HG02852 (cell line): ENCODE data around the gene FMN2.
"Not testable (repeated sequence)": the region's sequence is repeated elsewhere in the genome, so short reads cannot be mapped to it uniquely, and the experiment has no call there.

Source experiments
- ATAC-seq: cut with Tn5 transposase; IDR thresholded peaks from one replicate; pipeline ENCODE4 v1.9.1; 2021; ENCODE audit warnings: mild to moderate bottlenecking, moderate library complexity; ENCODE audit not compliant: unreplicated experiment

The FMN2 gene

GRCh38 chr1:240134596-240134995, 42.9 kb downstream of the FMN2 start:
- no peak for ATAC-seq

DNA sequence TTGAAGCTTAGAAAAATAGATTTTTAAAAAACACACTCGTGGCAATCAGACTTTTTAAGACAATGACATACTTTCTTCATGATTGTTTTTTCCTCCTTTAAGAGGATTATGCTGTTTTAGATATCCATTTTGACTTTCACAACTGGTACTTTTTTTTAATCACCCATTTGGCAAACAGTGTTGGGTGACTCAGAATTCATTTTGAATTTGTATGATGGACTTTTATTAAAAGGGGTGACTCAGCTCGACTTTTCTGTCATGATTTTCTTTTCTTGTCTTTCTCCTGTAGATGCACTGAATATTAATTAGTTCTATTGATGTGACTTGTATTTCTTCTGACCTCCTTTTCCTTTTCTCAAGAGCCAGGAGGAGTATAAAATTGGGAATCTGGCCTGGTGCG, 44.7 kb downstream of the FMN2 start:
- no peak for ATAC-seq

DNA sequence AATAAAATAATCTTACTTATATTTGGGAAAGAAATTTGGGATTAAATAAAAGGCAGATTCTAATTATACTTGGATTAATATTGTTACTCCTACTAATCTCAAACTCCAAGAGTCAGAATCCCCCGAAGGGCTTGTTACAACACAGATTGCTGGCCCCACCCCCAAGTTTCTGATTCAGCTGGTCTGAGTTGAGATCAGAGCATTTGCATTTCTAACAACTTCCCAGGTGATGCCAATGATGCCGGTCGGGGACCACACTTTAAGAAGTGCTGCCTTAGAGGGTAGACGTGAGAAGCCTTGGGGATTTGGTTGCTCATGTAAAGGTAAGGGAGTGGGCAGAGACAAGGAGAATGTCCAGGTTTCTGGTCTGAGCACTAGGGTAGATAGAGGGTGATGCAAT, 47.2 kb downstream of the FMN2 start:
- no peak for ATAC-seq

GRCh38 chr1:240139511-240139910, 47.8 kb downstream of the FMN2 start:
- ATAC-seq = no peak

GRCh38 chr1:240145120-240145519, 53.4 kb downstream of the FMN2 start:
- no peak for ATAC-seq

- no peak for ATAC-seq
These were observed 56.6 kb downstream of the FMN2 start for GRCh38 chr1:240148333-240148732.

DNA sequence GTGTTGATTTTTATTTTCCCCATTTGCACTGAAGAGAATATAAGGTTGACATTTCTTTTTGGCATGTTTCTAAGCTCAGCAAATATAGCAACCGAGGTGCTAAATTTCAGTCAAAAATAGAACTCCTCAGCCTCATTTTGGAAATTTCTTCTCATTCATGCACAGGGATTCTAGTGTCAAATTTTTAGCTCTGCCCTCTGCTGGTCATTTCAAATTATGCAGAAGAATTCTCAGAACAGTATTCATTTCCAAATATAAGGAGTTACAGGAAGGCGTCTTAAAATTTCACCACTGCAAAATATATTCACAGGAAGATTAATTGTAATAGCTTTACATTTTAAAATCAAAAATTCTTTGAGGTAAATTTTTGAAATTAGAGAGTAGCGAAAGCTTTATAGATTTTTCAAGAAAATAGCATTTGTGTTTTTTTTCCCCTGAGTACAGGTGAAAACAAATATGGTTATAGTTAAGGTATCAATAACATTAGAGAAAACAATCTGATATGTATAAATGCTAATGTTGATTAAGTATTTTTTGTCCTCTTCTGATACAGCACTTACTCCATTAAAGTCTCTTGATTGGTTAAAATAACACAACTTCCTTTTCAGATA, 57.9 kb downstream of the FMN2 start:
- no peak for ATAC-seq

DNA sequence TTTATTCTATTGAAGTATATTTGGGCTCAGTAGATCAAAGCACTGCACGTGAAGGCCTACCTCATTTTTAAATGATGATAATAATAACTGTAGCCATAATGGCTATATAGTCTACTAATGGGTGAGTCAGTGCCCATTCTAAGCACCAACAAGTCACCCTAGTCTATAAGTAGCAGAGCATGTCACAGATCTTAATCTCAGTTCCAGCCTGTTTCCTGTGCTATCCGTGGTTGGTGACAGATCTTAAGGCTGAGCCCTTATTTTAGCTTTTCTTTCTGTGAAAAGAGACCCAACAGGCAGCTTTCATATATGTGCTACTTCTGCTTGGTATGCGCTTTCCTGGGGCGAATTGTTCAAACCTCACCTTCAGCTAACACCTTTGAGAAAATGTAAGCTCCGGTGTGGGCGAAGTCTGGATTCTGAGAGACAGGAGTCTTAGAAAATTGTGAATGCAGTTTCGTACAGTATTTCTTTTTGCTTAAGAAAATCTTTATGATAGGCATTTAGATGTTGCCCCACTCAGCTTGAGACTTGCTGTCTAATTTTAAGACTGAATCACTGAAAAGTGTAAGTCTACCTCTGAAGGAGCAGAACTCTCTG, 59.6 kb downstream of the FMN2 start:
- ATAC-seq = no peak

DNA sequence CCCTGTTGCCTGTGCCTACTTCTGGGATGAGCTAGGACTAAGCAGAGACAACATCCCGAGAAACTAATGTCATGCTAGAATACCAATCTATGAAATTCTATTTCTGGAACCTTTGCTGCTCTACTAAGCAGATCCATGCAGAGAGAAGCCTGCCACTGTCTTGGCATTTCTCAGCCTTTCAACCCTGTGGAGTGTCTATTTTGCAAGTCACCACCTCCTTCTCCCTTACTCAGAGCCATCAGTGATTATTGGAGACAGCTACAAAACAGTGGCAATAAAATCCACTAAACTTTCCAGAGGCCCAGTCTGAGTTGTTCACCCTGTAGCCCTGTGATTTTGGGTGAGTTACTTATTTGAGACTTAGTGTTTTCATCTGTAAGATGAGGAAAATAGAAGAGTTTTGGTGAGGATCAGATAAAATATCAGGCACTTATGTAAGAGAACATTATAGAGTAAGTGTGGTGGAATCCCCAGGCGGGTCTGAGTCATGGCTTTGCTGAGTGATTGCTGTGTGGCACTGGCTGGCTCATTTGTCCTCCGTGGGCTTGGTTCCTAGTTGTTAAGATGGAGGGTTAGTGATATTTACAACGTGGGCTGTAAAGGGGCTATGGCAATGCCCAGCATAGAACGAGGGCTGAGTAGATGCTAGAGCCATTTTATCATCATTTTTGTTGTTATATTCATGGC, 61.1 kb downstream of the FMN2 start:
- no peak for ATAC-seq

DNA sequence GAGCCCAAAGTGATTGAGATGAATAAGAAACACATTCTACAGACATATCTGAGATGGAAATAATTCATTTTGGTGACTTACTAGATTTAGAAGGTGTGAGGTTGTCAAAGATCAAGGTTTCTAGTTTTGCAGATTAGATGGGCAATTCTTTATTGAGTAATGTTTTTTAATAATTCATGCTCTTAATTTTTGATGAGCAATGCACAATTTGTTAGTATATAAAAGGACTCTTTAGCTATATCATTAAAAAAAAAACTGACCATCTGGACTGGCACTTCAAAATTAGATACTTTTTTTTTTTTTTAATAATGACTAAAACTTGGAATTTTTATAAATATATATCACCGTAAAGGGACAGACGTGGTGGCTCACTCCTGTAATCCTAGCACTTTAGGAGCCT, 63.9 kb downstream of the FMN2 start:
- no peak for ATAC-seq

- no peak for ATAC-seq
These were observed 73.1 kb downstream of the FMN2 start for GRCh38 chr1:240164742-240165141.

- no peak for ATAC-seq
These were observed 77.5 kb downstream of the FMN2 start for GRCh38 chr1:240169188-240169587.

GRCh38 chr1:240170266-240170665, 78.6 kb downstream of the FMN2 start:
- no peak for ATAC-seq

- no peak for ATAC-seq
These were observed 79.1 kb downstream of the FMN2 start for GRCh38 chr1:240170806-240171205.

- no peak for ATAC-seq
These were observed 80.2 kb downstream of the FMN2 start for GRCh38 chr1:240171907-240172306.

GRCh38 chr1:240173836-240174235, 82.2 kb downstream of the FMN2 start:
- ATAC-seq = no peak

DNA sequence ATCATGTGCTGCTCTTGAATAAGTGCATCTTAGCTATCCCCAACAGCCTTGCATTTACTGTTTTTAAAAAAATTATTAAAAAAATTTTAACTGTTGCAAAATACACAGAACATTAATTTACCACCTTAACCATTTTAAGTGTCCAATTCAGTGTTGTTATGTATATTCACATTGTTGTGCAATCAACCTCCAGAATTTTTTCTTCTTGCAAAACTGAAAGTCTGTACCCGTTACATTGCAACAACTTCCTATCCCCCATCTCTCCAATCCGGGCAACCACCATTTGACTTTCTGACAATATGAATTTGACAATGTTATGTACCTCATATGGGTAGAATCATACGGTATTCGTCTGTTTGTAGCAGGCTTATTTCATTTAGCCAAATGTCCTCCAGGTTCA, 83.1 kb downstream of the FMN2 start:
- no peak for ATAC-seq

DNA sequence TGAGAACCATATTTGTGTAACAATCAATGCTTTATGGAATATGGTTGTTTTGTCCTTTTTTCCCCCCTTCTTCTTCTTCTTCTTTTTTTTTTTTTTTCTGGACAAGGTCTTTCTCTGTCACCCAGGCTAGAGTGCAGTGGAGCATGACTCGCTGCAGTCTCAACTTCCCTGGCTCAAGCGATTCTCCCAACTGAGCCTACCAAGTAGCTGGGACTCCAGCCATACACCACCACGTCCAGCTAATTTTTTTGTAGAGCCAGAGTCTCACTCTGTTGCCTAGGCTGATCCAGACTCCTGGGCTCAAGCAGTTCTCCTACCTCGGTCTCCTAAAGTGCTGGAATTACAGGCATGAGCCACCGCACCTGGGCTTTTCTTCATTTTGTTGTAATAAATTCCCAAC, 86.7 kb downstream of the FMN2 start:
- no peak for ATAC-seq

DNA sequence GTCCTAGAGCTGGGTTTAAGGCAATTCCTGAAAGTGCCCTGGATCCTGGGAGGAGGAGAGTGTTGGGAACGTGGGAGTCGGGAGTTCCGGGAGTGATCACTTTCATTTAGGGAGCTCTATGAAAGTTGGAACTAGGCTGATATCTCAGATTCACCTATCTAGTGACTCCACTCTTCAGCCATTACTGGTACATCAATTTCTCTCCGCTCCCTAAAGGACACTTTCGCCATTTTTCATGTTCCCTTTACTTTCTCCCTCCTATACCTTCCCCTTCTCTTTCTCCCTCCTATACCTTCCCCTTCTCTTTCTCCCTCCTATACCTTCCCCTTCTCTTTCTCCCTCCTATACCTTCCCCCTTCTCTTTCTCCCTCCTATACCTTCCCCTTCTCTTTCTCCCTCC, 93.0 kb downstream of the FMN2 start:
- ATAC-seq = not testable (repeated sequence)

- ATAC-seq = no peak
These were observed 96.5 kb downstream of the FMN2 start for GRCh38 chr1:240188139-240188538.

DNA sequence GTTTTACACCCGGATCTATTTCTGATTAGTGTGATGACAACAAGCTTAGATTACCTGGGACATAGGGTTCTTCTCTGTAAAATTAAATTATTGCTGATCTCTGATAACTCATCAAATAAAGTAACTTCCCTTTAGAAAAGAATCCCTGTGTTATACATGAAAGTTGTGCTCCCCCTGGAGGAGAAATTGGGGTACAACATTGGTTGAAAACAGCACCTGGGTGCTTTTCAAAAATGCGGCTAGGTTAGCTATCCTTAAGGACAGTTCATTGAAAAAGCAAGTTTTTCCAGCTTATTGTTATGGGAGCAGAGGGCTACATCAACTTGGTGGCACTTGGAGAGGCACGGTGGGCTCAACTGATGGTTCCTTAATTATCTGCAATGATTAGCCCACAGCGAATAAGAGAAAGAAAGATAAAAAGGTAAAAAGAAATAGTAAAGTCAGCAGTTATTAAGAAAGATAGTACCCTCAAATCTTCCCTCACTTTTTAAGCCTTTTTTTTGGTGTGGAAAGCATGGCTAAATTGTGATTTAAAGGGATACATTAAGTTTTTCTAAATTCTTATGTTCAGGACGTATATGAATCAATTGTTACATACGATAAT, 97.8 kb downstream of the FMN2 start:
- peak; percentile 64 for ATAC-seq

GRCh38 chr1:240190881-240191401, 99.3 kb downstream of the FMN2 start:
- peak; percentile 47 for ATAC-seq
